Measurements from ENCODE around the gene THBS2.
A peak's percentile ranks its signal among the peaks of the same experiment; 100 is the strongest.

The THBS2 gene

DNA sequence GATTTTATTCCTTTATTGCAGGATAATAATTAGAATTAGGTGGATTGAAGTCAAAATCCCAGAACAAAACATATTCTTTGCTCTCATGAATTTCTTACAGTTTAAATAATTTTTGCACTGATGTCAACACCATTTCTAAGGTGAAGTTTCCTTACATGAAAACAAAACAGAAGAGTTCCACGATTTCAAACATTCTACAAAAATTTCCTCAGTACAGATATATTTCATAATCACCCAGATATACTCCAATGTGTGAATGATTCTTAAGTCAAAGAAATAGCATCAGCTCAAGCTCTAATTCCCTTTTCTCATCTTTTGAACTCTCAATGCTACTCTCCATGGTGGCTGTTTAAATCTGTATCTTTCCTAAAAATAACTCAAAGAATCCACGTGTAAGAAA, 39.5 kb upstream of the THBS2 start:
- H3K27ac ChIP-seq = no peak overlapping the region
- H3K4me3 ChIP-seq = no peak overlapping the region
- TF ChIP-seq, protein P1, sequence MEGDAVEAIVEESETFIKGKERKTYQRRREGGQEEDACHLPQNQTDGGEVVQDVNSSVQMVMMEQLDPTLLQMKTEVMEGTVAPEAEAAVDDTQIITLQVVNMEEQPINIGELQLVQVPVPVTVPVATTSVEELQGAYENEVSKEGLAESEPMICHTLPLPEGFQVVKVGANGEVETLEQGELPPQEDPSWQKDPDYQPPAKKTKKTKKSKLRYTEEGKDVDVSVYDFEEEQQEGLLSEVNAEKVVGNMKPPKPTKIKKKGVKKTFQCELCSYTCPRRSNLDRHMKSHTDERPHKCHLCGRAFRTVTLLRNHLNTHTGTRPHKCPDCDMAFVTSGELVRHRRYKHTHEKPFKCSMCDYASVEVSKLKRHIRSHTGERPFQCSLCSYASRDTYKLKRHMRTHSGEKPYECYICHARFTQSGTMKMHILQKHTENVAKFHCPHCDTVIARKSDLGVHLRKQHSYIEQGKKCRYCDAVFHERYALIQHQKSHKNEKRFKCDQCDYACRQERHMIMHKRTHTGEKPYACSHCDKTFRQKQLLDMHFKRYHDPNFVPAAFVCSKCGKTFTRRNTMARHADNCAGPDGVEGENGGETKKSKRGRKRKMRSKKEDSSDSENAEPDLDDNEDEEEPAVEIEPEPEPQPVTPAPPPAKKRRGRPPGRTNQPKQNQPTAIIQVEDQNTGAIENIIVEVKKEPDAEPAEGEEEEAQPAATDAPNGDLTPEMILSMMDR (IDR thresholded peaks at IDR 0.05) = no peak
- DNase-seq (ENCODE audit: low spot score) = no peak

DNA sequence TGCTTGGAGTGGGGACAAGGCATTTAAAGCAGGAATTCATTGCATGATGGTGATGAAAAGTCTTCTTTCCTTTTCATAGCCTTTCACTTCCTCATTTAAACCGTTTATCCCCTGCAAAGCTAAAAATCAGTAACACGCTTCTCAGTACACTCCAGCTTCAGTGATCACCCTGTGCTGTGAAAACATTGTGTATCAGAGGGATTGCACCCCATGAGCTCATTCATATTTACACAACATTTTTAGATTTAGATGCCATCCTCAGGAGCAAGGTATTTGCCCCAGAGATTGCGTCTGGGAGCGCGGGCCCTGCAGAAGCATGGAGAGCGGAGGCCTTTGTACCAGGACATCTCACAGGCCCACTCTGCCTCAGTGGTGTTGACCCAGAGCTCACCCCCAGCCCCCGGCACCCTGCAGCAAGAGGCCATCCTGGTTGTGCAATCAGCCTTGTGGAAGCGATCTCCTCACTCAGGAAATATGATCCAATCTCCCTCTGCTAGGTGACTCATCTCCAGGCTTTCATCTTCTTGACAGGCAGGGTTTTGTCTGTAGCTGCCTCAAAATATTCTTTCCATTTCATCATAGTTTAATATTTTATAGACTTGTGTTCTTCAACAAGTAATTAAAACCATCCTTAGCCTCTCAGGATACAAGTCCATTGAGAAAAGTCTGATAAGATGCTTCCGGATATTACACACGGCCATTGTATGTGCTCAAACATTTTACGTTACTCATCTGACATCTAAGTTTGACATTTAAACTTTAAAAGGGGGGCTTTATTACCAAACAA, 38.9 kb upstream of the THBS2 start:
- no peak for DNase-seq (ENCODE audit: low spot score)
- TF ChIP-seq, protein P1 (IDR thresholded peaks at IDR 0.05) = no peak
- Histone ChIP-seq H3K4me3 (no peak overlapping the region), H3K27ac (peak overlapping the region in 1 of 2 donors; percentile 42)

DNA sequence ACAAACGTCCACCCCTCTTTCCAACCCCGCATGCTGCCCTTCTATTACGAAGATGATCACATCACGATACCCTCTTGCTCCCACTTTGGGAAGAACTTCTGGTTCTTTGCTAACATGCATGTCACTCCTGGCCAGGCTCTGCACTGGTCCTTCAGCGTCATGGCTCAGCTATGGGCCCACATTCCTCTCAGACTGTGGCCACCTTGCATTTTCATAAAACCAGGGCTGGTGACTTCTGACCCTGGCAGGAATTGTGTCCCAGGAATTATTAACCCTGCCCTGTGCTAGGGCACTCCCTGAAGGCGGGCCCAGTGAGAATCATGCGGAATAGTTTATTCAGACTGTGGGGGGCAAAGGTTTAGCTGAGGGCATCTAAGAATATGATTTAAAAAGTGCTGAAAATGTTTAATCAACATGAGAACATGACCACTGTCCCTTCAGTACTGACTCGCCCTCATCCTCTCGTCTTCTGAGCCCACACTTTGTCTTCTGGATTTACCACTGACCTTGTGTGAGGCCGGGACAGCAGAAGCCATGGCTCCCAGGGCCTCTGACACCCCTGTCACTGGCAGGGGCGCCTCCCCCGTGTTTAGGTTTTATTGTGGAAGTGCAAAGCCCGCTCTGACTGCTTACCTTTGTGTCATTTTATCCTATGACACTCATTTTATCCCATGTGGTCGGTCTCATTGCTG, 38.1 kb upstream of the THBS2 start:
- TF ChIP-seq, protein P1 (IDR thresholded peaks at IDR 0.05) = no peak
- DNase-seq (ENCODE audit: low spot score) = no peak
- no peak overlapping the region for H3K4me3 ChIP-seq
- peak overlapping the region in 1 of 2 donors; percentile 42 for H3K27ac ChIP-seq

DNA sequence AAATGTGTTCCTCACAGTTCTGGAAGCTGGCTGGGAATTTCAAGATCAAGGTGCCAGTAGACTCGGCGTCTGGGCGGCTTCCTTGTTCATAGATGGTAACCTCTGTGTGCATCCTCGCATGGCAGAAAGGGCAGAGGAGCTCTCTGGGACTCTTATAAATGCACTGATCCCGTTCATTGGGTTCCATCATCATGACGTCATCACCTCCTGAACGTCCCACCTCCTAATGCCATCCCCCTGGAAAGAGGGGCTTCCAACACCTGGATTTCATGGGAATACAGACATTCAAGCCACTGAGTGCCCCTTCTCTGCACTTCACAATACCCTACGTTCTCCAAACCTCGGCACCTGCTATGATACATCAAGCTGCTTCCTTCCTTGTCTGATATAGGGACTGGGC, 37.5 kb upstream of the THBS2 start:
- Histone ChIP-seq H3K4me3 (no peak overlapping the region), H3K27ac (peak overlapping the region in 1 of 2 donors; percentile 71)
- TF ChIP-seq, protein P1 (IDR thresholded peaks at IDR 0.05) = no peak
- no peak for DNase-seq (ENCODE audit: low spot score)

DNA sequence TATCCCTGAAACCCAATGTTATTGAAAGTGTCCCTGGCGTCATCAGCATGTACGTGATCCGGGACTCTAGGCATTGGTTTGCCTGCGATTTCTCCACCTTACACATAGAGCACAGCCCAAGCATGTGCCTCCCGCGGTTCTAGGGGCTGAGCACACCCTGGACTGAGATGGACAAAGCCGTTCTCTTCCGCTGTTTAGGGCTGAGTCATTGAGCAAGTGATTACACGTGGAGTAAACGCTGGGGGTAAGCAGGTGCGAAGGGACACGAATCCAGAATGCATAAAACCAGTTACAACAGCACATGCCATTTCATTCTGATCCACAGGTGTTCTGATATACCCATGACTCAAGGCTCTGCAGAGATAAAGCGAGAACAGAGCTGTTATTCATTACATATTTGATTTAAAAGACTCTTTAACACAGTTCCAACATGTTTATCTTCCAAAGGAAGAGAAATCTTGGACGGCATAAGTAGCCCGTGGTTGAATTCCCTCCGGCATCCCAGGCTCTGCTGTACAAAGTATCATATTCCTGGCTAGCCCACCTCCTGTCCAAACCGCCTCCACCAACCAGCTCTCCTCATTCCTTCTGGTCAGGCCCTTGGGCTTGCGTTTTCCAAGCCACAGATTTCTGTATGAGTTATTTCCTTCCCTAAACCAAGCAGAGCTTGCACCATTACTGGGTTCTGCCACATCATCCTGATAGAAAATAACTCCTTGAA, 36.1 kb upstream of the THBS2 start:
- Histone ChIP-seq H3K4me3 (no peak overlapping the region), H3K27ac (peak overlapping the region in 1 of 2 donors; percentile 71)
- TF ChIP-seq, protein P1 (IDR thresholded peaks at IDR 0.05) = no peak
- DNase-seq (ENCODE audit: low spot score) = no peak

DNA sequence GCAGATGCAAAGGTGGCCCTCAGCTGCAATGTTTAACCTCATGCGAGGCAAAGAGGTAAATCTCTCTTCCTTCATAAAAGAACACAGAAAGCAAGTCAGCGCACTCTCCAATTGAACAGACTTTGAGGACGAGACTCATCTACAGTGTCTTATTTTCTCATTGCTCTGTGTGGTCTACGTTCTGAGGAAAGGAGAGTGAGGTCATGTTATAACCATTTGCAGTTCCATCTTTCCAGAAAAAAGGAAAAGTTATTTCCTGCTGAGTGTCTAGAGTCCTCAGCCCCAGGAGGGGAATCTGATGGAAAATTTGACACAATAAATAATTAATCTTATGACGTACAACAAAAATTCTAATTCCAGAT, 35.6 kb upstream of the THBS2 start:
- H3K27ac ChIP-seq = peak overlapping the region in 1 of 2 donors; percentile 71
- H3K4me3 ChIP-seq = no peak overlapping the region
- no peak for DNase-seq (ENCODE audit: low spot score)
- TF ChIP-seq, protein P1 (IDR thresholded peaks at IDR 0.05) = no peak

Measured in coronary artery (tissue), 2 donors.